Pancreas (tissue), 10 donors: ENCODE data around the gene NRP1. TPM values are rescaled to one million over a fixed set of nuclear protein-coding genes. Genes with fewer than 3 reads are reported as not detected.

ENCODE experiments used
- ATAC-seq, 4 donors: fragments of 200-7000 bp; cut with Tn5 transposase; one replicate each; pipeline versions ENCODE4 v1.8.0 to v1.9.1; 2020; ENCODE audit warnings: mild to moderate bottlenecking in 4 of 4, moderate library complexity in 4 of 4
- DNase-seq, 6 donors: peaks; one replicate each; pipeline ENCODE4 v3.0.0-alpha.2; 2020
- FAIRE-seq: peaks from 2 replicates; lab custom pipeline; 2012; peaks lifted over from hg19 to GRCh38; lab: Jason Lieb, UNC
- H3K27ac ChIP-seq, 4 donors: fragments of 200-600 bp; sonication (generic); 1 replicate in 3 of 4; 2 replicates in 1 of 4; pipeline versions ENCODE4 v1.5.0 to v1.8.0; 2020
- H3K27me3 ChIP-seq, 4 donors: fragments of 200-600 bp; one replicate each; pipeline ENCODE4 v1.8.0; 2021
- H3K36me3 ChIP-seq, 3 donors: fragments of 200-600 bp; sonication (generic) in 1 of 3; one replicate each; pipeline versions ENCODE4 v1.5.0 to v1.8.0; 2020 to 2021
- H3K4me1 ChIP-seq, 3 donors: fragments of 200-600 bp; one replicate each; pipeline ENCODE4 v1.8.0; 2021
- H3K4me3 ChIP-seq, 4 donors: fragments of 200-600 bp; sonication (generic) in 2 of 4; one replicate each; pipeline versions ENCODE4 v1.5.0 to v1.8.0; 2020 to 2021
- H3K9me3 ChIP-seq, 4 donors: fragments of 200-600 bp; one replicate each; pipeline ENCODE4 v1.8.0; 2021
- WGBS, 2 donors: extraction: QIAGEN DNeasy Blood & Tissue Kit; methylation state at CpG; one replicate each; pipeline ENCODE4 v1.1.7; 2013; 5-methylcytosine and 5-hydroxymethylcytosine counted together
- intact Hi-C, 3 donors: fragments of 100-400 bp; cut with DNase I; formaldehyde crosslinking; loops; one replicate each; pipeline versions ENCODE4 v1.11.1 to v1.14.2; 2022
- polyA plus RNA-seq, 2 donors: library from polyadenylated mRNA; stranded (reverse); fragments of 200-250 nt; gene quantifications; one replicate each; pipeline ENCODE4 v1.2.3, GENCODE V29; 2013
- total RNA-seq, 6 donors: library from RNA; stranded (reverse); fragmentation: NEBNext Ultra II Directional in 4 of 6; extraction: Animal tissue kit (Norgen Biotek cat#: 25700) in 4 of 6; gene quantifications; one replicate each; pipeline versions ENCODE4 v1.2.1 to v1.2.4, GENCODE V29; 2021 to 2023
- TF ChIP-seq, protein P1 (sequence below), 4 donors: fragments of 200-600 bp; sonication (generic) in 3 of 4; IDR thresholded peaks; one replicate each; pipeline versions ENCODE4 v1.5.0 to v1.8.0; 2021; ENCODE audit warnings: antibody characterized with exemption in 4 of 4
- donor health status: healthy with polysubstance abuse.
- donor health status: DM: no; HTN: no; CAD: no; lungs with moderate emphysema.
- donor health status: DM: no; HTN: no; CAD: no.
- donor health status: control.
- donor health status: control.
- donor health status: Bipolar disorder and iron deficiency.
- donor health status: DM: yes; HTN: yes; CAD: no.
- donor health status: DM: no; HTN: no; CAD: no.
- donor health status: DM: no; HTN: no; CAD: no.
- donor health status: DM: yes; HTN: yes; CAD: no.

NRP1 gene
- total and polyA plus RNA-seq, 8 donors = 12.0 to 56.4 (median 28.4) TPM

DNA sequence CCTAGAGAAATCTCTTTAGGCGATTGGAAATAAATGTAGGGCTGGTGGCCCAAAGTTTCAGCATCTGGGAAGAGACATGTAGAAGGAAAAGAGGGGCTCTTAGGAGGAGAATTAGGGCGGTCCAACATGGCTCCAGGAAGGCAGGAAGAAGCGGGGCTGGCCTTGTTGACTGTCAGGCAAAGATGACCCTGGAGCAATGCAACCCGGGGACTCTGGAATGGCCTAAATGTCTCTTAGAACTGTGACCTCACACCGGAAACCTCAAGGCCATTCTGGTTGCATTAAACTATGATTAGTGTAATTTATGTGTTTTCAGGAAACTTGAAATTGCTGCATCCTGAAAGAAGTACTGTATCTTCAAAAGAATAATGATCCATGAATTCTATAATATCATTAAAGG lies 66.8 kb downstream of the NRP1 start:
- 83 to 91% methylated on average over 5 of the region's 5 CpGs for WGBS, 2 donors
- no peak for FAIRE-seq

DNA sequence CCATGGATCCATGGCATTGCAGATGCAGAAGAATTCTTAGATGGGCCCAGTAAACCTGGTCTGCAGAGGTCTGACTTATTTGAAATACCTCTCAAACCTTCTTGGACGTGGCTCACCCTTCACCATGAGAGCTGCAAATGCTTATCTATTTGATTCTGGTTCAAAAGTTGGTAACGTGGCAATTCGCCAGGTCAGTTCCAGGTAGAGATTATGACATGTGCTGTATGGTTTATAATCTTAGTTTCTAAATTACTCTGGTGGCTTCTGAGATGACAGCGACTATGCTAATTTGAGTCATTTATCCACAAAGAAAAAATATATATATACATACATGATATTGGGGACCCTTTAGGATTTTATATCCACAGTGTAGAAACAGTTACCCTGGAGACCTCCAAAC lies 68.8 kb downstream of the NRP1 start:
- no peak overlapping the region for H3K27ac ChIP-seq
- ATAC-seq = peak; percentile 39 to 57 (median 52)
- DNase-seq = peak in 3 of 6 donors; percentile 35 to 64 (median 37)

More for the DNA sequence above, 66.8 kb downstream of the NRP1 start:
- H3K27ac ChIP-seq = no peak overlapping the region
- H3K36me3 ChIP-seq = peaks cover 0 to 6% (median 0%) of the 10 kb centered on the region in 3 donors
- no peak for DNase-seq
- no peaks in the 10 kb centered on the region for H3K9me3 ChIP-seq
- TF ChIP-seq, protein P1, sequence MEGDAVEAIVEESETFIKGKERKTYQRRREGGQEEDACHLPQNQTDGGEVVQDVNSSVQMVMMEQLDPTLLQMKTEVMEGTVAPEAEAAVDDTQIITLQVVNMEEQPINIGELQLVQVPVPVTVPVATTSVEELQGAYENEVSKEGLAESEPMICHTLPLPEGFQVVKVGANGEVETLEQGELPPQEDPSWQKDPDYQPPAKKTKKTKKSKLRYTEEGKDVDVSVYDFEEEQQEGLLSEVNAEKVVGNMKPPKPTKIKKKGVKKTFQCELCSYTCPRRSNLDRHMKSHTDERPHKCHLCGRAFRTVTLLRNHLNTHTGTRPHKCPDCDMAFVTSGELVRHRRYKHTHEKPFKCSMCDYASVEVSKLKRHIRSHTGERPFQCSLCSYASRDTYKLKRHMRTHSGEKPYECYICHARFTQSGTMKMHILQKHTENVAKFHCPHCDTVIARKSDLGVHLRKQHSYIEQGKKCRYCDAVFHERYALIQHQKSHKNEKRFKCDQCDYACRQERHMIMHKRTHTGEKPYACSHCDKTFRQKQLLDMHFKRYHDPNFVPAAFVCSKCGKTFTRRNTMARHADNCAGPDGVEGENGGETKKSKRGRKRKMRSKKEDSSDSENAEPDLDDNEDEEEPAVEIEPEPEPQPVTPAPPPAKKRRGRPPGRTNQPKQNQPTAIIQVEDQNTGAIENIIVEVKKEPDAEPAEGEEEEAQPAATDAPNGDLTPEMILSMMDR (IDR thresholded peaks at IDR 0.05) = no peak
- no peaks in the 10 kb centered on the region for H3K27me3 ChIP-seq
- peaks cover 0 to 27% (median 4%) of the 10 kb centered on the region in 3 donors for H3K4me1 ChIP-seq
- H3K4me3 ChIP-seq = no peak overlapping the region
- ATAC-seq = no peak
- intact Hi-C loops = no loop called here

DNA sequence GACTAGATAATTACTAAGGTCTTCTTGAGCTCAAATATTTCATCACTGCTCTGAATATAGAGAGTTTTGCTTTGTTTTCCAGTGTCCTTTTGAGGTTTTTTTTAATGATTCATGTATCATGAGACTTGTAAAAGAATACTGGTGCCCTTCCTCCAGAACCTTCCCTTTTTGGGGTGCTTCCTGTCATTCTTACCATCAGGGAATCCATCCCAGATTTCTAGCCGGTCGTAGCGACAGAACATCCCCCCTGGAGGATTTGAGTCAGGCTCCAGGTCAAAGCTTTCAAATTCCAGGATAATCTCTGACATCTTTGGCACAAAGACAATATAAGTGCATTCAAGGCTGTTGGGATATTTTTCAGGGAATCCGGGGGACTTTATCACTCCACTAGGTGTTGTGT lies 71.0 kb downstream of the NRP1 start:
- Histone ChIP-seq H3K4me1 (peaks cover 0 to 25% (median 4%) of the 10 kb centered on the region in 3 donors), H3K27me3 (no peaks in the 10 kb centered on the region), H3K4me3 (no peak overlapping the region), H3K36me3 (peaks cover 0 to under 1% (median 0%) of the 10 kb centered on the region in 3 donors), H3K27ac (peak overlapping the region in 2 of 4 donors; percentile 0 to 31), H3K9me3 (no peaks in the 10 kb centered on the region)
- DNase-seq (no peak), FAIRE-seq (no peak), ATAC-seq (no peak)
- 81 to 82% methylated on average over 4 of the region's 4 CpGs for WGBS, 2 donors
- TF ChIP-seq, protein P1 (IDR thresholded peaks at IDR 0.05) = no peak
- intact Hi-C loops = no loop called here

More for the DNA sequence above, 68.8 kb downstream of the NRP1 start:
- 27 to 37% methylated on average over 4 of the region's 4 CpGs for WGBS, 2 donors
- intact Hi-C loops = no loop called here
- FAIRE-seq = no peak
- H3K9me3 ChIP-seq = no peaks in the 10 kb centered on the region
- peaks cover 0 to 25% (median 4%) of the 10 kb centered on the region in 3 donors for H3K4me1 ChIP-seq
- H3K4me3 ChIP-seq = no peak overlapping the region
- TF ChIP-seq, protein P1 (IDR thresholded peaks at IDR 0.05) = no peak
- H3K27me3 ChIP-seq = no peaks in the 10 kb centered on the region
- H3K36me3 ChIP-seq = peaks cover 0 to 6% (median 0%) of the 10 kb centered on the region in 3 donors

DNA sequence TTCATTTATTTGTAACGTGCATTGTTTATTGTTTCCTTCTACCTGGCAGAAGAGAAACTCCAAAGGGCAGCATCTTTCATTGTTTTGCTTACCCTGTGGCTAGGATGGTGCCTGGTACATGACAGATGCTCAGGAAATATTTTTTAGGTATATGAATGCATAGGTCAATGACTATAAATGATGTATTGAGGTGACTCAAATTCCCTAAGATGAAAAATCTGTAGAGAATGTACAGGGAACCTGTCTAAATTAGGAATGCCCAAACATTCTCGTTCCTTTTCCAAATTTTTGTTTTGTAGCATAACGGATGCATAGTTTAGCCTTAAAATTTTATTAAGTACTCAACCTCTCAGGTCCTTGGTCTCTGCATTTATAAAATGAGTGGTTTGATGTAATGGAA lies 71.6 kb downstream of the NRP1 start:
- intact Hi-C loops = no loop called here
- 63 to 69% methylated on average over 3 of the region's 3 CpGs for WGBS, 2 donors
- ATAC-seq (no peak), DNase-seq (no peak), FAIRE-seq (no peak)
- H3K4me3 ChIP-seq = no peak overlapping the region
- TF ChIP-seq, protein P1 (IDR thresholded peaks at IDR 0.05) = no peak
- no peaks in the 10 kb centered on the region for H3K27me3 ChIP-seq
- H3K4me1 ChIP-seq = peaks cover 0 to 25% (median 4%) of the 10 kb centered on the region in 3 donors
- H3K9me3 ChIP-seq = no peaks in the 10 kb centered on the region
- no peak overlapping the region for H3K27ac ChIP-seq
- H3K36me3 ChIP-seq = peaks cover 0 to 5% (median 0%) of the 10 kb centered on the region in 3 donors

DNA sequence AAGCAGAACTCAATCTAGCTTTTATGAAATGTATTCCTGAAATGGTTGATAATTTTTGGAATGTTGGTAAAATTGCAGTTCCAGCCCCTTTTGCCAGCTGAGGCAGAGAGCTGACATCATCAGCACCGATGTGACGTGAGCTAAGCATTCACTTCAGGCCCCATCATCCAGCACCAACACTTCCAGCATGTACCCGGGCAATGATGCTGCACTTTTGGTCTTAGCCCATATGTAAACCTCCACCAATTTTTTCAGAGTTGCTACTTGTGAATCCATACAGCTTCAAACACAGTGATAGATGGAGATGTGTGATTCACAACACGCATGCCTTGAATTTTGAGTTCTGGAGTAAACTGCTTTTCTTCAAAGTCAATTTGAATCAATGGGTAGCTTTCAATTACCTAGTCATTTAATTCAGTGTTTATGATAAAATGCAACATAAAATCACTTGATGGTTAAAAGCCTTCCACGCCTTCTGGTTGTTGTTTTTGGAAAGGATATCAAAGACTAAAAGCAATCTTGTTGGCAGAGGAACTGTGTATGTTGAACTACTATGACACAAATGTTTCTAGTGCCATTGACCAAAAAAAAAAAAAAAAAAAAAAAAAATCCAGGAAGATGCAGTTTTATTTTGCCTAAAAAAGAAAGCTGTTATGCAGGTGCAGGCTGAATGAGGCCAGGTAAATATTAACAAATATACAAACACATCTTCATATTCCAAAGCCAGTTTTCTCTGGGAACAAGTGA lies 73.9 kb downstream of the NRP1 start:
- TF ChIP-seq, protein P1 (IDR thresholded peaks at IDR 0.05) = no peak
- Histone ChIP-seq H3K27me3 (no peaks in the 10 kb centered on the region), H3K4me3 (no peak overlapping the region), H3K27ac (no peak overlapping the region), H3K9me3 (no peaks in the 10 kb centered on the region), H3K4me1 (peaks cover 0 to 21% (median 2%) of the 10 kb centered on the region in 3 donors), H3K36me3 (peaks cover 0 to 5% (median 0%) of the 10 kb centered on the region in 3 donors)
- FAIRE-seq = no peak
- no peak for DNase-seq
- ATAC-seq = no peak
- intact Hi-C loops = no loop called here
- WGBS, 2 donors = 73 to 74% methylated on average over 5 of the region's 5 CpGs
